AG20443 (cell line): Measurements from ENCODE around the gene POLN.
A peak's percentile ranks its signal among the peaks of the same experiment; 100 is the strongest.
"Not testable (repeated sequence)": the region's sequence is repeated elsewhere in the genome, so short reads cannot be mapped to it uniquely, and the experiment has no call there.

Experiments used
- DNase-seq: peaks from one replicate; pipeline ENCODE4 v3.0.0; 2012; ENCODE audit warnings: low spot score, mixed read lengths

POLN gene

DNA sequence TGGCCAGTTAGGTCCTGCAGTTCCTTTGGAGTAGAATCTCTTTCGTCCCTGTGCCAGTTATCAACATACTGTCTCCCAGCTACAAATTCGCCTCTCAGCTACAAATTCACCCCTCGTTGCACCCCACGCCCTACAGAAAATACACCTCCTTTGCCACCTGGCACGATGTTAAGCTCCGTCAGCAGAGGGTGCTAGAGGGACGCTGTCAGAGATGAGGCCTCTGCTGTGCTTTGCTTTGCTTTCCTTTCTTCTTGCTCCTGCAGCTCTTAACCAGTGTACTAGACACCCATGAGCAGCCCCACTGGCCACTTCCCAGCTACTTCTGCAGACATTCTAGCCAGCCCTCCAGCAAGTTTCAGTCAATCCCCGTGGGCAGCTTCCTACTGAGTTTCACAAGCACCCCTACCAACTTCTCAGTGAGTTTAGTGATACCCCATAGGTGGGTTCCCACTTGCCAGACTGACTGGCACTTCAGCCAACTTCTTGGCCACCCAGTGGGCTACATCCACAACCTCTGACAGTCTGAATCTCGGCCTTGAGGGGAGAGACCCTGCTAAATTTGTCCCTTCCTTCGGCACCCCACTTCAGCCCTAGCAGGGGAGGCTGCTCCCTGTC, 21.8 kb downstream of the POLN start:
- peak; percentile 86 for DNase-seq

DNA sequence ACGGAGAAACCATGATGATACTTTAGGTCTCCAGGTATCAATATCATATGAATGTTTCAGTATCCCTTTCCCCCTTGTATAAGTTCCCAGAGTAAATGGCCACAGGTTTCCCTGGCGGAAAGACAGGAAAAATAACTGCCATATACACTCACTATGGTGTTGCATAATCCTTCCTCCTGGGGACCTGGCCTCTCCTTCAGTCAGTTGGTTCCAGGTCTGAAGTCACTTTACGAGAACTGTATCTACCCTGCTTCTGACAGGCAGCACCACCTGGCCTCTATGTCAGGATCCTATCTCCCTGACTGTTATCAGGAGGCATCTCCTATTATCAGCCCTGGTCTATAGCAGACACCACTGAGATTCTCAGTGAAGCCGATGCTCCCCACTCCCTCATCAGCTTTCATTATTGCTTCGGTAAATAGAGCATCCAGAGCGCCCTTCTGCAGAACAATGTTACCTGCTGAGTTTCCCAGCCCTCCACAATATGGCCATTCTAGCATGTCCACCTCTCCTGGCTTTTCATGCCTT, 22.6 kb downstream of the POLN start:
- no peak for DNase-seq

DNA sequence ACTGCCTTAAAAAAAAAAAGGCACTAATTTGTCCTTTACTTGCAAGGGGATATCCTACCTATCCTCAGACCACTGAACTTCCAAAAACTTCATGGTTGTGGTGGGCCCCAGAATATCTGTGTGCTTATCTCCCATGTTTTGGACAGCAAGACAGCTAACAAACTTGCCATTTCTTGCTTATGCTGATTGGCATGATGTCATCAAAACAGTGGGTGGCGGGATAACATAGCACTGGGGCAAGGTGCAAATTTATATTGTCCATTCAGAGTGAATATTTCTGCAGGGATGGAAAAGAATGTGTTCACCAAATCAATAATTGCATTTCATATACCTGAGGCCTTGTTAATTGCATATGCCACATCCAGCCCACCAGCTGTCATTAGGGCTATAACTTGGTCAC, 23.5 kb downstream of the POLN start:
- no peak for DNase-seq

DNA sequence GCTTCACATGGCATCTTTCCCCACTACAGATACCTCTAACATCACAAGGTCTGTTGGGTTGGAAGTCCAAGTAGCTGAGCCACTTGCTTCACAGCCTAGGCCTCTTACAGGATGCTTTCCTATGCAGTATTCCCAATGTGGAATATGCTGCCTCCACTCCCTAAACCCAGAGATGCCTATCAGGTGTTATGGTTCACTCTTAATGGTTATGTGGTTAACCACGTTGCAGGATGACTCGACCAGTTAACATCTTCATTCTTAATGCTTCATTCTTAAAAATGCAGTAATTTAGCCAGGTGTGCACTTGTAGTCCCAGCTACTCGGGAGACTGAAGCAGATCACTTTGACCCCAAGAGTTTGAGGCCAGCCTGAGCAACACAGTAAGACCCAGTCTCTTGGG, 24.2 kb downstream of the POLN start:
- no peak for DNase-seq

DNA sequence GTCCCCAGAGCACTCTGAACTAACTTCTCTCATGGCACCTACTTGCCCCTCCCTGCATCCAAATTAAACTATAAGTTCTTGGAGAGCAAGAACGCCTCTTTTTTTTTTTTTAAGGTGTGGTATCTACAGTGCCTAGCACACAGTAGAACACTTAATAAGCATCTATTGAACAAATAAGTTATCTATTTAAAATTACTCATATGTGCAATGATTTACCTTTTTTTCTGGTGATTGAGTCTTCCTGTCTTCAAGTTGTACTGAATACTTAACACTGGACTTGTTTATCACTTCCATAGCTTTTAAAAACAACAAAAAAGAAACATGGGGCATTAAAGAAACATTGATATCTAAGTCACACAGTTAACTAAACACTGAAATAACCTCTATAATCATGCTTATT, 29.1 kb downstream of the POLN start:
- no peak for DNase-seq

DNA sequence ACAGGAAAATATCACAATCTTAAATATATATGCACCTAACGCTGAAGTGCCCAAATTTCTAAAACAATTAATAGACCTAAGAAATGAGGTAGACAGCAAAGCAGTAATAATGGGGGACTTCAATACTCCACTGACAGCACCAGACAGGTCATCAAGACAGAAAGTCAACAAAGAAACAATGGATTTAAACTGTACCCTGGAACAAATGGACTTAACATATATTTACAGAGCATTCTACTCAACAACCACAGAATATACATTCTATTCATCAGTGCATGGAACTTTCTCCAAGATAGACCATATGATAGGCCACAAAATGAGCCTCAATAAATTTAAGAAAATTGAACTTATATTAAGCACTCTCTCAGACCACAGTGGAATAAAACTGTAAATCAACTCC, 39.1 kb downstream of the POLN start:
- not testable (repeated sequence) for DNase-seq

DNA sequence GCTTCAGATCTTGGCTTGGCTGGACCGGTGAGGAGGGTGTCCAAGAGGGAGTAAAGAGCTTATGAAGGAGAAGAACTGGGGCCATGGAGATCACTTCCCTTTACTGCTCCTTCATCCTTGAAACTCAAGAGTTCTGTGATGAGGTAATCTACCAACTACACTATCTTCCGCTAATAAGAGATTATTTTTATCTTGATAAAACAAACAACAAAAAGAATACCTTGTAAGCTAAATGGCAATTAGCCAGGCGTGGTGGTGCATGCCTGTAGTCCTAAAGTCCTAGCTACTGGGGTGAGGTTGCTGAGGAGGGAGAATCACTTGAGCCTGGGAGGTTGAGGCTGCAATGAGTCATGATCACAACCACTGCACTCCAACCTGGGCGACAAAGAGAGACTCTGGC, 47.4 kb downstream of the POLN start:
- DNase-seq, result no peak

DNA sequence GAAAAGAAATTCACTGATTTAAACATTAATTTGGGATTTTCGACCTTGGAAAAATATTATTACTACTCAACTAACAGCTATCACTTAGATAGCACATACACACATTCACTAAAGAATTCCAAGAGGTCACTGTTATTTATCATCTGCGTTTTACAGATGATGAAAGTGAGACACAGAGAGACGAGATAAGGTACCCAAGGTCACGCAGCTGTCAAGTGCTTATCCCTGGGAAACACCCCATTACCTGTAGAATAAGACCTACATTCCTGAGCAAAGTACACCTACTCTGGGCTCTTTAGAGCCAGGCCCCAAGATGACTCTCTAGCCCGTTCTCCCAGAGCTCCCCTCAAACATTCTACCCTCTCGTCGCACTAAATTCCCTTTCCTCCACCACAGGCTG, 48.6 kb downstream of the POLN start:
- DNase-seq, result no peak

DNA sequence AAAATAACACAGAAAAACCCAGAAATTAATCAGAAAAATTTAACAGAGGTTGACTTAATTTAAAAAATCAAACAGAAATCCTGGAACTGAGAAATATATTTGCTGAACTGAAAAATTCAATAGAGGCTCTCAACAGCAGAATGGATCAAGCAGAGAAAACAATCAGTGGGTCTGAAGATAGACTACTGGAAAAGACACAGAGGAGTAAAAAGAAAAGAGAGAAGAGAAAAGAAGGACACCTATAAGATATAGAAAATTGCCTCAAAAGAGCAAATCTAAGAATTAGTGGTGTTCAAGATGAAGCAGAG, 55.1 kb downstream of the POLN start:
- DNase-seq, result no peak

DNA sequence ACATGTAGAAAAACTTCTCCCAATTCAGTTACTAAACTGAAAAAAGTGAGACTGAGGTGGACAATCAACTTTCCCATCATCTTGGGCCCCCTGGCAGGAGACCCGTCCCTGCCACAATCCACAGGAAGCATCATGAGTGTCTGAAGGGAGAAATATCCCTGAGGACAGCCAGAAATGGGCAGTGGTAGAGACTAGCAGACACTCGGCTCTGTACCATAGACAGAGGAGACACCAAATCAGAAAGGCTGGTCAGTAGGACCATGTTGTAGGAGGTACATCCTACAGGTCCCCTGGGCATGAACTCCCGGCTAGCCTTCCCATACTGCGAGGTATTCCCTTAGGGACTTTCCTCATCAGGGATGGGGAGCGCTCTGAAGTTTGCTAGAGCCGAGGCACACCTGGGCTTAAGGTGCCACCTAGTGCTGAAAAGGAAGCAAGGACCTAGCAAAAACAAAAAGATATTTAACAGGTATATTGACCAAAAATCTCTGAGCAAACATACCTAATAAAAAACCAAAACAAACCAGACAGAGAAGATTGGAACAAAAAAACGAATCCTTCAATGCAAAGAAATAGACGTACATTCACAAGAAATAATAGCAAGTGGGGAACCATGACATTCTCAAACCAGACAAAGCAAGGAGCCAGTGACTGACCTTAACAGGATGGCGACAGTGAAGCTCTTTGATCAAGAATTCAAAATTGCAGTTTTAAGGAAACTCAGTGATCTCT, 55.6 kb downstream of the POLN start:
- no peak for DNase-seq

DNA sequence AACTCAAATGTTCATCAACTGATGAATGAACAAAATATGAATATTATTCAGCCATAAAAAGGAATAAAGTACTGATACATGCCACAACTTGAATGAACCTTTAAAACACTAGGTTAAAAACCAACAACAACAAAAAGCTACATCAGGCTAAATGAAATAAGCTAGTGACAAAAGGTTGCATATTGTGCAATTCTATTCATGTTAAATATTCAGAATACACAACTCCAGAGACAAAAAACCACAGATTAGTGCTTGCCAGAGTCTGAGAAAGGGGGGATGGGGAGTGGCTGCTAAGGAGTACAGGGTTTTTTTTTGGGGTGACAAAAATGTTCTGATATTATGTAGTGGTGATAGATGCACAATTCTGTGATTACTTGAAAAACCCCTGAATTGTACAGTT, 58.5 kb downstream of the POLN start:
- no peak for DNase-seq

DNA sequence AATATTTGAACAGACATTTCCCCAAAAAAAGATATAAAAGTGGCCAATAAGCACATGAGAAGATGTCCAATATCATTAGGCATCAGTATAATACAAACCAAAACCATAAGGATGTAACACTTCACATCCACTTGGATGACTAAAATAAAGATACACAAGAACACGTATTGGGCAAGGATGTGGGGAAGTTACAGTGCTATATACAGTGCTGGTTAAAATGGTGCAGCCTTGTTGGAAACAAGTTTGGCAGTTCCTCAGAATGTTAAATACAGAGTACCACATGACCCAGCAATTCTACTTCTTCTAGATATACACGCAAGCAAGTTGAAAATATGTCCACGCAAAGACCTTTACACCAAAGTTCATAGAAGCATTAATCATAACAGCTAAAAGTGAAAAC, 58.9 kb downstream of the POLN start:
- DNase-seq, result no peak

DNA sequence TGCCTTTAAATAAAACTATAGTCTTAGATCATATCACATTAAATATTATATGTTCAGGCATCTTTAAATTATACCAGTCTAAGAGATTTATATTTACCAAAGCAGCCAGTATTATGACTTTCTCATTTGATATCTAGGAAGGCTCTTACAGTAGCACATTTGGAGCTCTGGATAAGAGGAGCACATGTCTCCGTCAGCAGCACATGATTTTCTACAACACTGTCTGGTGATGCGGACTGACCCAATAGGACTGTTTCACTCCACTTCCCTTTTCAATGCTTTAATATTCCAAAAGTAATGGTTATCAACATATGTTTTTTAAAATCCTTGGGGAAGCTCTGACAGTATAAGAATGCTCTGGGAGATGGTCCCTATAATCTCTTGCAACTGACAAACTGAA, 61.5 kb downstream of the POLN start:
- no peak for DNase-seq

DNA sequence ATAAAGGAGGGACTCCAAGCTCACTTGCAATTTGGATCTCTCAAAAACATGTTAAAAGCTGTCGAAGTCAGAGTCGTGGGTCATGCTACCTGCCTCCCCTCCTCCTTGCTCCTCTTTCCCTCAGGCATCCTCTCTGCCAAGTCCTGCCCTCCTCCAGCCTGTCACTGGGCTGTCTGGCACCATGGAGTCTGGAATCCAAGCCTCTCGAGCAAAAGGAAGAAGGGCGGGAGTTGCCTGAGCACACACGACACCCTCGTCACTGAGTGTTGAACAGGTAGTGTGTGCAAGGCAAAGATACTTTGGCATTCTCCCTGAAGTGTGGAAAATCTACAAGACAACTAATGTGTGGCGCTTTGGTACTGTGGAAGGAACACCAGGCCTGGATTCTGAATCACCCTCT, 62.2 kb downstream of the POLN start:
- no peak for DNase-seq

DNA sequence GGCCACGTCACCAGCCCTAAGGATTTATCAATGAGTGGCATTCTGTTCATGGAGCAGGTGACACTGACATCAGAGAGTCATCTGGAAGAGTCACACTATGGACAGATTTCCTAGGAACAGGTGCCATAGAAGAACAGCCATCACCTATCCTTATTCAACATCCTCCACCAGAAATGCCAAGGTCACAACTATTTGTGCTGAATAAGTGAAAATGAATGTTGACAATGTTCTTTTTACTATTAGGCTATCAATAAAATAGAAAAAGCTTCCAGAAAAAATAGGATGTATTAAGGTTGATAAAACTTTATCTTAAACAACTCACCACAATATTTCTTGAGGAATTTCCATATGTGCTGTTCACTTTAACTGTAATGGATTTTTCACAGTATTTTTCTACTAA, 62.9 kb downstream of the POLN start:
- no peak for DNase-seq

DNA sequence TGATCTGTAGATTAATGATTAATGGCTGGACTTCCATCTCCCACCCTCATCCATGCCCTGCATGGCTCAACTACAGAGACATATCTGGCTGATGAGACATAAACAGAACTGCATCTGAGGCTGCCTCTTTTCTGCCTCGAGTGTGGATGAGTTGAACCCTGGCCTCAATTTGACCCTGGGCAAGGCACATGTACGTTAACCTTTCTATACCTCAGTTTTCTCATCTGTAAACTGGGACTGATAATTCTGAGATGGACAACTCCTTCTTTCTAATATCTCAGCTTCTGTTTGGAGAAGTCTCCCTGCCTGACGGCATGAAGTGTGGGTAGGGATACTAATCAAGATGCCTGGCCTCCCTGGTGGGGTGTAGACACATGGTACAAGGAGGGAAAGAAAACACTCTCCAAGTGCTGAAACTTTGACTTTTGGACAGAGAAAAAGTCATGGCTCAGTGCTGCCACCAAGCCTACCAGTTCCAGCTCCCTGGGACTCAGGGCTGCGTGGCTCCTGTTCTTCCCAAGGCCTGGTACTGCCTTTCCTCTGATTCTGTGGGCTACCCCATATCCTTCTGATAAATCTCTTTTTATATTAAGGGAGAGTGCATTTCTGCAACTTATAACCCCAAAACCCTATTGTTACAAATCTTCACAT, 64.4 kb downstream of the POLN start:
- peak; percentile 20 for DNase-seq

DNA sequence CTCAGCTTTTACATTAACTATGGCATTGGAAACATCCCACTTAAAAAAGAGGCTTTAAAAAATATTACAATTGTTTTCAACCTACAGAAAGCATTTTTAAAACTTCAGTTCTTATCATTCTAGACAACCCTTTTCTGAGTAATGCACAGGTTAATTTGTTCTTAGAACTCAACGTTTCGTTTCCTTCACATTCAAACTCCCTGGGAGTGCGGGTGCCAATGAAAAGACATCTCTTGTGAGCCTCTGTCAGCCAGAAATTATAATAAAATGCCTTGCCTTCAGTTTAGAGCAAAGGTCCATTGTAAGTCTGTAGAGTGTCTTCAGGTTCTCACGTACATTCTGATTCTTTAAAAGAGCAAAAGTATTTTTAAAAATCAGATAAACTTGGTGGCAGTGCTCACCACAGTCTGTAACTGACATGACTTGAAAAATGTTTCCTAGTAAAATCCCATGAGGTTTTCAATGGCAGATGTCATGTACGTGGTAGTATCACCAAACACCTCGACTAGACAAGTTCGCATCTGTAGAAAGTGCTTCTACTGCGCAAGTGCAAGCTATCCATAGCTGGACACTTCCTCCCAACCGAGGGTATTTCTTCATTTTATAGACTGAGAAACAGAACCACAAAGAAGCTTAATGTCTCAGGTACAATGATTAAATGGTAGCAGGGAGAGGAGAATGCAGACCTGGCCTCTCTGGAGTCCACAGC, 65.8 kb downstream of the POLN start:
- no peak for DNase-seq

DNA sequence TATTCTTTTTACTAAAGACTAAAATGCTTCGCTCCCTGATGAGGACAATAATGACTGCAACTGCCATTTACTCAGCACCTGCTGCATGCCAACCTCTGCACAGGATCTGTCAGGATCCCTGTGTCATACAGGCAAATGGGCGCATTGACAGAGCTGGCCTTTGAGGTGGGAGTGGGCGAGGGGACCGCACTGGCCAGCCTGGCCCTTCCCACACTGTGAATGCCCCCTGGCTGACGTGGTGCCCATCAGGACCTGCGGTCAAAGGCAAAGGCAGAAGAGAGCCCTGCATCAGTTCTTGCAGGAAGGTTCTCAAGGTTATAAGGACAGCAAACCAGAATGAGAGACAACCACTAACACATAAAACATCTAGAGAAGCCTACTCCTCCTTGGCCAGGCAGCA, 67.9 kb downstream of the POLN start:
- no peak for DNase-seq

DNA sequence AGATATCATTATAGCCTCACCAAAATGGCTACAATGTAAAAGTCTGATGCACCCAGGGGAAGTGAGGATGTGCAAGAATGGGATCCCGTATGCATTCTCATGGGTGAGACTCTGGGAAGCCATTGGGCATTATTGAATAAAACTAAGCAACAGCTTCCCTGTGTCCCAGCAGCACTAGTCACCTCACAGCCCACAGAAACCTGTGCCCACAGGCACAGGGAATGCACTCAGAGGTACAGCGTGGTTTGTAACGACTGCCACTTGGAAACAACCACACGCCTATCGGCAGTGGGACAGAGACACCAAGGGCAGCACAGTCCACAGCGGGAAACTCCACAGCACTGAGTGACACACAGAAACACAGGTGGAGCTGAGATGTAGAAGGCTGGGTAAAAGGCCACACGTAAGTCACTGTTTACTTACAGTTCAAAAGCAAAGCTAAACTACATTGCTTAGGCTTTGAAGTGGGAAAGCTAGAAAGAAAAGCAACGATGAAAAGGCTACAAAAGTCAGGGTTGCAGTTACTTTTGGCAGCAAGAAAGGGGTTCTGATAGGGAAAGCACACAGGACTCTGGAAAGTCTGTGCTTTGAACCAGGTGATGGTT, 69.2 kb downstream of the POLN start:
- DNase-seq, result no peak

DNA sequence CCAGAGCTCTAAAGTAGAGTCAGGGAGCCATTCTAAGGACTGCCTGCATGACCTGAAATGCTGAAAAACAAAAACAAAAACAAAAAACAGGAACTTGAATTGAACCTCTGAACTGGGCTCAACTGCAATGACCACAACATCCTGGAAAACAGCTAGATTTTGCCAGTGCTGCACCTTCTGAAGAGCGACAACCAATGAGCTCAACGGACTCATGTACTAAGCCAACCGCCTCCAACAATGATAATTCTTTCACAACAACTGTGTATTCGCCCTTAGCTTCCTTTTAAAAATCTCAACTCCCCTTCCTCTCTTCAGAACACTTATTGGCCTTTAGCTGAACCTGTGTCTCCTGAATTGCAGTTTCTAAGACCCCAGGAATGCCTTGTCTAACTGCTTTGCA, 69.8 kb downstream of the POLN start:
- DNase-seq, result no peak

DNA sequence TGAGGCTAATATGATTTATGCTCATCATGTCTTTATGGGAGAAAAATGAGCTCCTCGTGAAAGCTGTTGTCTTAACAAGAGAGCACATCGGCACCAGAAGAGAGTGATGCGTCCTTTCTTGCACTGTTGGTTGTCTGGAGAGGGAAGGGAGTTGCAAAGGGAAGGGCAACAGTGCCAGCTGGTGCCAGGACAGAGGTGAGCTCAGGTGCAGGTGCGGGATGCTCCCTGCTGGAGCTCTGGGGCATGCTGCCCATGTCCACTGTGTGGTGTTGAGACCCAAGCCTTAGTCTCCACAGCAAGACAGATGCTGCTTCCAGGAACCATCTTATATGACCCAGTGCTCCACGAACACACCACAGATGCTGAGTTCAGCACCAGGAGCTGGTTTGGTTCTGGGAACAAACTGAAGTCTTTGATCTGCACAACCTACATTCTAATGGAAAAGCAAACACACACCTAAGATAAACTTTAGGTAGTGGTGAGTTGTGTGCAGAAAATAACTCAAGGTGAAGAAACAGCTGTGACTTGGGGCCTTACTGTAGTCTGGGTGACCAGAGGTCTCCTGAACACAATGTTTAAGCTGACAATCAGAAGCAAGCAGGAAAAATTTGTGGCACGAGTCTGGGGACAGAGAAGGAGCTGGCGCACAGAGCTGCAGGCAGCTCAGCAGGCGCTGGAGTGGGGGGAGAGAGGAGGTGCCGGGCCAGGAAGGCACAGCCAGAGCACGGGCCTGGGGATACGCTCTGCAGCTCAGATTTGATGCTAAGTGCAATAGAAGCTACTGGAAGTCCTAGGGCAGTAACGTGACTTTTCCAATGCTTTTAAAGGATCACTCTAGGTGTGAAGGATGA, 73.2 kb downstream of the POLN start:
- no peak for DNase-seq

DNA sequence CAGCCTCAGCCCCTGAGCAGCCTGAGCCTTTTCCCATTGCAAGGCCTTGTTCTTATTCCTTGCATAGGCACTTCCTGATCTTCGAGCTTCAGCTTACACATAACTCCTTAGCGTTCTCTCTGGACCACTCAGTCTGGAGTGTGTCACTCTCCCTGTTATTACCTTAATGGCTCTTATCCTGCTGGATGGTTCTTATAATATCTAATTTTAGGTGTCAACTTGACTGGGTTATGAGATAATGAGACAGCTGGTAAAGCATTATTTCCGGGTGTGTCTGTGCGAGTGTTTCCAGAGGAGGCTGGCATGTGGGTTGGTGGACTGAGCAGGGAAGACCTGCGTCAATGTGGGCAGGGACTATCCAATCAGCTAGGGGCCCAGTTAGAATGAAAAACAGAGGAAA, 75.7 kb downstream of the POLN start:
- DNase-seq, result no peak
